ENCODE results near the gene PRKCB. TPM values are rescaled to one million over a fixed set of nuclear protein-coding genes. Genes with fewer than 3 reads are reported as not detected.

Gene PRKCB
- total RNA-seq, 6 donors from 2014 or later = 9.6 to 28.0 (median 13.9) TPM

GRCh38 chr16:23979982-23980381 is 144.2 kb downstream of the PRKCB start:
- H3K27me3 ChIP-seq = no peaks in the 10 kb centered on the region
- H3K4me1 ChIP-seq = no peaks in the 10 kb centered on the region
- no peaks in the 10 kb centered on the region for H3K36me3 ChIP-seq
- H3K9me3 ChIP-seq = no peaks in the 10 kb centered on the region
- no peak for DNase-seq
- H3K27ac ChIP-seq = no peak overlapping the region
- WGBS, 2 donors = 81 to 96% methylated on average over 3 to 4 of the region's 4 CpGs
- no peak overlapping the region for H3K4me3 ChIP-seq
- TF ChIP-seq POLR2AphosphoS5 (IDR thresholded peaks at IDR 0.05) (no peak), EP300 (IDR thresholded peaks at IDR 0.05) (no peak), CTCF (IDR thresholded peaks at IDR 0.05) (no peak), POLR2A (IDR thresholded peaks at IDR 0.05) (no peak)
- no peak for ATAC-seq (ENCODE audit: low FRiP score in 2 of 2)

- 75 to 91% methylated on average over 3 of the region's 4 CpGs for WGBS, 2 donors
- DNase-seq = no peak
Observed at GRCh38 chr16:23981429-23982399, 145.9 kb downstream of the PRKCB start.

GRCh38 chr16:23986455-23986854 is 150.7 kb downstream of the PRKCB start:
- no peak overlapping the region for H3K27ac ChIP-seq
- TF ChIP-seq POLR2AphosphoS5 (IDR thresholded peaks at IDR 0.05) (no peak), CTCF (IDR thresholded peaks at IDR 0.05) (no peak), EP300 (IDR thresholded peaks at IDR 0.05) (no peak), POLR2A (IDR thresholded peaks at IDR 0.05) (no peak)
- WGBS, 2 donors = 87 to 88% methylated on average over 2 of the region's 2 CpGs

More at GRCh38 chr16:23981429-23982399, 145.9 kb downstream of the PRKCB start:
- H3K27ac ChIP-seq = no peak overlapping the region
- no peaks in the 10 kb centered on the region for H3K4me1 ChIP-seq
- no peak overlapping the region for H3K4me3 ChIP-seq
- no peaks in the 10 kb centered on the region for H3K9me3 ChIP-seq
- no peaks in the 10 kb centered on the region for H3K36me3 ChIP-seq
- no peak for TF ChIP-seq POLR2A (IDR thresholded peaks at IDR 0.05)
- TF ChIP-seq POLR2AphosphoS5 (IDR thresholded peaks at IDR 0.05) = no peak
- no peak for TF ChIP-seq CTCF (IDR thresholded peaks at IDR 0.05)
- TF ChIP-seq EP300 (IDR thresholded peaks at IDR 0.05) = no peak
- no peak for ATAC-seq (ENCODE audit: low FRiP score in 2 of 2)
- H3K27me3 ChIP-seq = no peaks in the 10 kb centered on the region

GRCh38 chr16:23987443-23987842 is 151.7 kb downstream of the PRKCB start:
- H3K4me1 ChIP-seq = no peaks in the 10 kb centered on the region
- ATAC-seq (ENCODE audit: low FRiP score in 2 of 2) (no peak), DNase-seq (no peak)
- H3K27me3 ChIP-seq = no peaks in the 10 kb centered on the region
- WGBS, 2 donors = 75 to 85% methylated on average over 2 of the region's 2 CpGs
- no peak overlapping the region for H3K27ac ChIP-seq
- H3K36me3 ChIP-seq = no peaks in the 10 kb centered on the region
- H3K9me3 ChIP-seq = no peaks in the 10 kb centered on the region
- H3K4me3 ChIP-seq = no peak overlapping the region
- TF ChIP-seq EP300 (IDR thresholded peaks at IDR 0.05) (no peak), CTCF (IDR thresholded peaks at IDR 0.05) (no peak), POLR2AphosphoS5 (IDR thresholded peaks at IDR 0.05) (no peak), POLR2A (IDR thresholded peaks at IDR 0.05) (no peak)

More at GRCh38 chr16:23986455-23986854, 150.7 kb downstream of the PRKCB start:
- H3K36me3 ChIP-seq = no peaks in the 10 kb centered on the region
- no peak overlapping the region for H3K4me3 ChIP-seq
- H3K27me3 ChIP-seq = no peaks in the 10 kb centered on the region
- H3K4me1 ChIP-seq = no peaks in the 10 kb centered on the region
- no peaks in the 10 kb centered on the region for H3K9me3 ChIP-seq
- no peak for DNase-seq
- no peak for ATAC-seq (ENCODE audit: low FRiP score in 2 of 2)

All from upper lobe of left lung (tissue), 6 donors.